Activated T-cell treated with anti-CD3 and anti-CD28 coated beads, Interleukin-2, amount 50 U/mL, for 24 hours (primary cell): ENCODE measurements around the gene P4HA3.

ENCODE experiments used
- DNase-seq: peaks from one replicate; pipeline ENCODE4 v3.0.0-alpha.2; 2020
- H3K27ac Mint-ChIP-seq: 2 replicates; pipeline ENCODE4 v1.8.0; 2020; ENCODE audit warnings: mild to moderate bottlenecking, mixed read lengths
- H3K27me3 Mint-ChIP-seq: 2 replicates; pipeline ENCODE4 v1.8.0; 2020; ENCODE audit warnings: mixed read lengths
- H3K36me3 Mint-ChIP-seq: 2 replicates; pipeline ENCODE4 v1.8.0; 2020; ENCODE audit warnings: low read depth, mixed read lengths
- H3K4me1 Mint-ChIP-seq: 2 replicates; pipeline ENCODE4 v1.8.0; 2020; ENCODE audit warnings: low read depth, mixed read lengths
- H3K4me3 Mint-ChIP-seq: 2 replicates; pipeline ENCODE4 v1.8.0; 2020; ENCODE audit warnings: mild to moderate bottlenecking, moderate library complexity, mixed read lengths
- H3K9me3 Mint-ChIP-seq: 2 replicates; pipeline ENCODE4 v1.8.0; 2020; ENCODE audit warnings: mixed read lengths

P4HA3 gene

GRCh38 chr11:74288911-74289310, 22.5 kb downstream of the P4HA3 start:
- no peak overlapping the region for H3K4me3 Mint-ChIP-seq
- no peak for DNase-seq
- no peaks in the 10 kb centered on the region for H3K36me3 Mint-ChIP-seq
- peaks cover 7% of the 10 kb centered on the region for H3K4me1 Mint-ChIP-seq
- no peaks in the 10 kb centered on the region for H3K9me3 Mint-ChIP-seq
- peaks cover 11% of the 10 kb centered on the region for H3K27me3 Mint-ChIP-seq
- no peak overlapping the region for H3K27ac Mint-ChIP-seq

GRCh38 chr11:74288161-74288560, 23.3 kb downstream of the P4HA3 start:
- no peaks in the 10 kb centered on the region for H3K9me3 Mint-ChIP-seq
- no peak overlapping the region for H3K27ac Mint-ChIP-seq
- peaks cover 6% of the 10 kb centered on the region for H3K27me3 Mint-ChIP-seq
- peaks cover 7% of the 10 kb centered on the region for H3K4me1 Mint-ChIP-seq
- no peak overlapping the region for H3K4me3 Mint-ChIP-seq
- DNase-seq = no peak
- no peaks in the 10 kb centered on the region for H3K36me3 Mint-ChIP-seq

DNA sequence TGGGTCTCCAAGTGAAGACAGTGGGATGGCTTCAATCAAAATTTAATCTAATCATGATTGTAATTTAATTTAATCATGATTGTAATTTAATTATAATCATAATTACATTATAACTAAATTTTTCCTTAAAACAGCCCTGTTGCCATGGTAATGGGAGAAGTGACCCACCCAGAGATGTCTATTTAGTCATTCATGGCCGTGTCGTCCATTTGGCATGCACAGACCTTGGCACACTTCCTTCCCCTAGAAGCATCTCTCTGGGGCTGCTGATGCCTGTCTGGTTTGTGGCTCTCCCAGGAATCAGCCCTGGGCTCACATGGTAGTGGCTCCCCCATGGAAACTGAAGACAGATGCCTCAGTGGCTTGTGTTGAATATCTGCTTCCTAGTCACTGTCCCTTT, 27.0 kb downstream of the P4HA3 start:
- no peak for DNase-seq
- Mint-ChIP-seq H3K27ac (no peak overlapping the region), H3K4me1 (peaks cover 7% of the 10 kb centered on the region), H3K9me3 (no peaks in the 10 kb centered on the region), H3K4me3 (no peak overlapping the region), H3K36me3 (no peaks in the 10 kb centered on the region), H3K27me3 (no peaks in the 10 kb centered on the region)

GRCh38 chr11:74283580-74284180, 27.8 kb downstream of the P4HA3 start:
- Mint-ChIP-seq H3K27ac (no peak overlapping the region), H3K4me3 (no peak overlapping the region)

DNA sequence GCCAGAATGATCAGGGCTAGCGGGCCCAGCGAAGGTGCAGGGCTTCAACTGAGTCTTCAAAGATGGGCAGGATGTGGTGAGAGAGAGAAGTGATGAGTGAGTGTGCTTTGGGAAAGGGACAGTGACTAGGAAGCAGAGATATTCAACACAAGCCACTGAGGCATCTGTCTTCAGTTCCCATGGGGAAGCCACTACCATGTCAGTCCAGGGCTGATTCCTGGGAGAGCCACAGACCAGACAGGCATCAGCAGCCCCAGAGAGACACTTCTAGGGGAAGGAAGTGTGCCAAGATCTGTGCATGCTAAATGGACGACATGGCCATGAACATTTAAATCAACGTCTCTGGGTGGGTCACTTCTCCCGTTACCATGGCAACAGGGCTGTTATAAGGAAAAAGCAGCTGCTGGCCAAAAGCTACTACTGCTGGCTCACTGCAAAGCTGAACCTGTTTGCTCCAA, 28.5 kb downstream of the P4HA3 start:
- Mint-ChIP-seq H3K9me3 (no peaks in the 10 kb centered on the region), H3K27me3 (no peaks in the 10 kb centered on the region), H3K27ac (no peak overlapping the region), H3K4me3 (no peak overlapping the region), H3K4me1 (peaks cover 1% of the 10 kb centered on the region), H3K36me3 (no peaks in the 10 kb centered on the region)
- DNase-seq = no peak

More at GRCh38 chr11:74283580-74284180, 27.8 kb downstream of the P4HA3 start:
- no peaks in the 10 kb centered on the region for H3K36me3 Mint-ChIP-seq
- DNase-seq = no peak
- no peaks in the 10 kb centered on the region for H3K27me3 Mint-ChIP-seq
- no peaks in the 10 kb centered on the region for H3K9me3 Mint-ChIP-seq
- H3K4me1 Mint-ChIP-seq = peaks cover 7% of the 10 kb centered on the region

DNA sequence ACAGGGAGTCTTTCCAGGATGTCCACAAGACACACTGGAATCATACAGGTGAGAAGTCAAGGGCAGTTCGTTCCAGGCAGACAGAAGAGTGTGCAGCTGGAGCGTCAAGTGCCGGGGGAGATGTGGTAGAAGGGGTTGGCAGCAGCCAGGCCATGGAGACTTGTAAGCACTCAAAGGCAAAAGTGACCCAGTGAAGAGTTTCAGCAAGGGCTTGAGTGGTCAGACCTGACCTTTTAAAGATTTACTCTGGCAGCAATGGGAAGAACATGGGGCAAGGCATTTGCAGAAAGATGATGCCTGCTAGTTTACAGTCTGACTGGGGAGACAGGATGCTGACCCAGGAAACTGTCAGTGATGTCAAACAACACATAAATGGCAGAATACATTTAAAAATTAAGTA, 29.0 kb downstream of the P4HA3 start:
- DNase-seq = no peak
- no peaks in the 10 kb centered on the region for H3K36me3 Mint-ChIP-seq
- H3K27me3 Mint-ChIP-seq = no peaks in the 10 kb centered on the region
- no peak overlapping the region for H3K4me3 Mint-ChIP-seq
- no peak overlapping the region for H3K27ac Mint-ChIP-seq
- no peaks in the 10 kb centered on the region for H3K4me1 Mint-ChIP-seq
- no peaks in the 10 kb centered on the region for H3K9me3 Mint-ChIP-seq

- no peak overlapping the region for H3K27ac Mint-ChIP-seq
- no peaks in the 10 kb centered on the region for H3K36me3 Mint-ChIP-seq
- no peaks in the 10 kb centered on the region for H3K9me3 Mint-ChIP-seq
- no peak for DNase-seq
- H3K4me1 Mint-ChIP-seq = no peaks in the 10 kb centered on the region
- no peaks in the 10 kb centered on the region for H3K27me3 Mint-ChIP-seq
- H3K4me3 Mint-ChIP-seq = no peak overlapping the region
Measured at GRCh38 chr11:74280494-74280893, 30.9 kb downstream of the P4HA3 start.

- no peaks in the 10 kb centered on the region for H3K4me1 Mint-ChIP-seq
- no peaks in the 10 kb centered on the region for H3K9me3 Mint-ChIP-seq
- DNase-seq = no peak
- no peaks in the 10 kb centered on the region for H3K27me3 Mint-ChIP-seq
- no peak overlapping the region for H3K4me3 Mint-ChIP-seq
- H3K36me3 Mint-ChIP-seq = no peaks in the 10 kb centered on the region
- H3K27ac Mint-ChIP-seq = no peak overlapping the region
Measured at GRCh38 chr11:74279256-74279655, 32.2 kb downstream of the P4HA3 start.

GRCh38 chr11:74278721-74279161, 32.7 kb downstream of the P4HA3 start:
- H3K9me3 Mint-ChIP-seq = no peaks in the 10 kb centered on the region
- H3K4me3 Mint-ChIP-seq = no peak overlapping the region
- no peaks in the 10 kb centered on the region for H3K4me1 Mint-ChIP-seq
- H3K27ac Mint-ChIP-seq = no peak overlapping the region
- H3K27me3 Mint-ChIP-seq = peaks cover 2% of the 10 kb centered on the region
- H3K36me3 Mint-ChIP-seq = no peaks in the 10 kb centered on the region
- no peak for DNase-seq

DNA sequence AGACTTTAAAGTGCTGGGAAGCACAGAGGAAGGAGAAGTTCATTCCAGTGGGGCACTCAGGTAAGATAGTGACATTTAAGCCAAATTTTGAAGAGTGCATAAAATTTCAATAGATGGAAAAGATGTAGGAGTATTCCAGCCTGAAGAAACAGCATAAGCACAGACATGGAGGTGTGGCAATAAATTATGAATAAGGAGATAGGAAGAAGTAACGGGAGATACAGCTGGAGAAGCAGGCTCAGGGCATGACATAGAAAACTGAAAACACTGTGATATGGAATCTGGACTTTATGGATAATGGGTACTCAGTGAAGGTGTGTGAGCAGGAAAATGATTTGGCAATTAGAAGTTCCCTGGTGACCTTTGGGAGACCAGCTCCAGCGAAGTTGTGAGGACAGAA, 33.3 kb downstream of the P4HA3 start:
- Mint-ChIP-seq H3K36me3 (no peaks in the 10 kb centered on the region), H3K4me3 (no peak overlapping the region), H3K9me3 (no peaks in the 10 kb centered on the region), H3K4me1 (no peaks in the 10 kb centered on the region), H3K27ac (no peak overlapping the region), H3K27me3 (peaks cover 2% of the 10 kb centered on the region)
- DNase-seq = no peak

DNA sequence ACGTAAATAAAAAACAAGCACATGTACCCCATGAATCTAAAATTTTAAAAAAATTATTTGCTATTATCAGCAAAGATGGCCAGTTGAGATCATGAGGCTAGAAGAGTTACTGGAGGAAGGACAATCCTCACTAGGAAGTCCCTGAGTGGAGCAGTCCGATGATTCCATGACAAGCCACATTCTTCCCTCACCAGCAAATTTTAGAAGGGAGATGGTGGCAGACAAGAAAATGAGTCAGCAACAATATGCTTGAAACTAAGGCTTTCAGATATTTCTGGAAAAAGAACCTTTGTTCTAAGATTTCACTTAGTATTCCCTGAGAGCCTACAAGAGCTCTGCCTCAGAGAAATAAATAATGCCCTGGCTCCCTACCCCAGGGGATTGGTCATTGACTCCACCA, 34.9 kb downstream of the P4HA3 start:
- no peak overlapping the region for H3K4me3 Mint-ChIP-seq
- no peaks in the 10 kb centered on the region for H3K36me3 Mint-ChIP-seq
- no peak overlapping the region for H3K27ac Mint-ChIP-seq
- peaks cover 2% of the 10 kb centered on the region for H3K27me3 Mint-ChIP-seq
- no peak for DNase-seq
- no peaks in the 10 kb centered on the region for H3K4me1 Mint-ChIP-seq
- H3K9me3 Mint-ChIP-seq = no peaks in the 10 kb centered on the region

DNA sequence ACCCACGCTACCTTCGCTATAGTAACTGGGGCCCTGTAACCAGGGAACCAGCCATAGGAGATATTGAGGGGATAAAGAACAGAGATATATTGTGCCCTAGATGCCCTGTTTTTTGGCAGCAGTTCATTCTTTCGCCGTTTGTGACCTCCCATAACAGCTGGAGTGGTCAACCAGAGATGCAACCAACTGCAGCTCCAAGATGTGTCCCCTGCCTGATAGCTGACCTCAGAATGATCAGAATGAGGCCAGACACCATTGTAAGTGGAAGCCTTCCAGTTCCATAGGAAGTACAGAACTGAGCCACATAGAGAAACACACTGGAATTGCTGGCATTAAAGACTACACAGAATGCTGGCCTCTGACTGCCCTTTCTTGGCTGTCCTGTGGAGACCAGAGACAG, 39.2 kb downstream of the P4HA3 start:
- Mint-ChIP-seq H3K4me3 (no peak overlapping the region), H3K27ac (no peak overlapping the region), H3K4me1 (peaks cover 19% of the 10 kb centered on the region), H3K27me3 (peaks cover 2% of the 10 kb centered on the region), H3K9me3 (no peaks in the 10 kb centered on the region), H3K36me3 (no peaks in the 10 kb centered on the region)
- DNase-seq = no peak

DNA sequence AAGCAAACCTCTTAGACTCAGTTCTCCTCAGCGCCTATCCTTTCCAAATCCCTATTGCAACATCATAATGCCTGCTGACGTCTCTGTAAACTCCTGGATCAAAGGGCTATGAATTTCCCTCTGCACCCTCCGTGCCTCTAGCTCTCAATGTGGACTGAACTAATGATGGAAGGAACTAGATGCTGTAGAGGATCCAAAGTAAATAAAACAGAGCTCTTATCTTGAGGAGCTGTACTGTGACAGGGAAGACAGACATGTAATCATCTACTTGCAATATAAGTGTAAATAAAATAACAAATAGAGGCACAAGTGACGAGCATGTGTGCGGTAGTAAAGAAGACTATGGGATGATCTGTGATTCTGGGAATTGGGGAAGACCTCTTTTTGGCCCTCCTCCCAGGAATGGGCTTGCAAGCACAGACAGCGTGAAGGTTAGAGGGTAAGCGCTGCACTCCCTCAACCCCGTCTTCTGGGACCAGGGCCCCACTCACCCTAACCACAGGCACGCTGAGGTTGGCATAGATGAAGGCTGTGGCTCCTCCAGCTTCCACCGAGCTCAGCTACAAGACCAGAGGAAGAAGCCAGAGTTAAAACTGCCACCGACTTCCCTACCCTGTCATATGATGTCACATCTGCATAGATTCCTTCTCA, 42.2 kb downstream of the P4HA3 start:
- no peaks in the 10 kb centered on the region for H3K9me3 Mint-ChIP-seq
- H3K4me3 Mint-ChIP-seq = no peak overlapping the region
- no peak overlapping the region for H3K27ac Mint-ChIP-seq
- no peaks in the 10 kb centered on the region for H3K36me3 Mint-ChIP-seq
- DNase-seq = no peak
- H3K27me3 Mint-ChIP-seq = peaks cover 2% of the 10 kb centered on the region
- H3K4me1 Mint-ChIP-seq = peaks cover 19% of the 10 kb centered on the region

DNA sequence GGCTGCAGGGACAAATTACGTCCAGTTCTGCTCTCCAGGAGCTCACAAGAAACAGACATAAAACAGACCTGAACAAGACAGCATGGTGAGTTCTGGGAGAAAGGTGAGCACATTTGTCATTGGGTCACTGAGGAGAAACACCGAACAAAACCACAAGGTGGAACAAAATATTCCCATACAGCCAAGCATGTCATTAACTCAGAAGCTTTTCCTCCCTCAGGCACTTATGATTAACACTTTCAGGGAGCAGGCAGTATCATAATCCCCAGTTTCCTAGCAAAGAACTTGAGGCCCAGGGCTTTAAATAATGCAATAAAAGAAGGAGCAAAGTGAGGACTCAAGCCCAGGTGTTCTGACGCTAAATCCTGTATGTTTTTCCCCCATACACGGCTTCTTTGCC, 43.0 kb downstream of the P4HA3 start:
- Mint-ChIP-seq H3K4me1 (peaks cover 19% of the 10 kb centered on the region), H3K4me3 (no peak overlapping the region), H3K36me3 (no peaks in the 10 kb centered on the region), H3K9me3 (no peaks in the 10 kb centered on the region), H3K27ac (no peak overlapping the region), H3K27me3 (no peaks in the 10 kb centered on the region)
- DNase-seq = no peak

DNA sequence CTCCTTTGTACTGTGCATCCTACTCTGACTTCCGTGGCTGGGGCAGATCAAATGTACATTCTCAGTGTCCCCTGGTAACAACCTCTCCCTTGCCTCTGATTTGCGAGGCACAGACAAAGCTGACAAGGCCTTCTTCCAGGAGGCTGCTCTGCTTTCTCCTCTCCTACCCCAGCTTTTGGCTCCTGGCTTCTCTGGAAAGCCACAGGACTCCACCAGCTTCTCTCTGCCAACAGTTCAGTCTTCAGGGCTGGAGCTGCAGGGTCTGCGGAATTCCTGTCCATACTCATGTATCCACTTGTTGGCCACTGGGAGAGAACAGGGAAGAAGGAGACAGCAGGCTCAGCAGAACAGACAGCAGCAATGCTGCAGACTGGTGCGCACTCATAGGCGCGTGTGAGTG, 44.4 kb downstream of the P4HA3 start:
- no peaks in the 10 kb centered on the region for H3K36me3 Mint-ChIP-seq
- H3K4me1 Mint-ChIP-seq = peaks cover 19% of the 10 kb centered on the region
- peaks cover 2% of the 10 kb centered on the region for H3K27me3 Mint-ChIP-seq
- DNase-seq = no peak
- no peak overlapping the region for H3K27ac Mint-ChIP-seq
- no peak overlapping the region for H3K4me3 Mint-ChIP-seq
- no peaks in the 10 kb centered on the region for H3K9me3 Mint-ChIP-seq
